22Rv1 (cell line): ENCODE results near the gene SULT1A1.
"Not testable (repeated sequence)": the region's sequence is repeated elsewhere in the genome, so short reads cannot be mapped to it uniquely, and the experiment has no call there.

Experiments used
- H3K27ac ChIP-seq: fragments of 450-650 bp; 2 replicates; pipeline ENCODE4 v1.5.1; 2017
- CTCF ChIP-seq: fragments of 450-650 bp; IDR thresholded peaks from 2 replicates; pipeline ENCODE4 v1.5.1; 2017; ENCODE audit warnings: mild to moderate bottlenecking
- ZFX ChIP-seq: fragments of 450-650 bp; IDR thresholded peaks from 2 replicates; pipeline ENCODE4 v1.6.1; 2017; ENCODE audit warnings: antibody characterized with exemption, borderline replicate concordance

Gene SULT1A1

GRCh38 chr16:28575446-28576109 lies 34.3 kb downstream of the SULT1A1 start:
- TF ChIP-seq ZFX (no peak), CTCF (no peak)
- no peak overlapping the region for H3K27ac ChIP-seq

GRCh38 chr16:28574925-28575324 lies 34.9 kb downstream of the SULT1A1 start:
- H3K27ac ChIP-seq, result no peak overlapping the region
- TF ChIP-seq CTCF (no peak), ZFX (no peak)

DNA sequence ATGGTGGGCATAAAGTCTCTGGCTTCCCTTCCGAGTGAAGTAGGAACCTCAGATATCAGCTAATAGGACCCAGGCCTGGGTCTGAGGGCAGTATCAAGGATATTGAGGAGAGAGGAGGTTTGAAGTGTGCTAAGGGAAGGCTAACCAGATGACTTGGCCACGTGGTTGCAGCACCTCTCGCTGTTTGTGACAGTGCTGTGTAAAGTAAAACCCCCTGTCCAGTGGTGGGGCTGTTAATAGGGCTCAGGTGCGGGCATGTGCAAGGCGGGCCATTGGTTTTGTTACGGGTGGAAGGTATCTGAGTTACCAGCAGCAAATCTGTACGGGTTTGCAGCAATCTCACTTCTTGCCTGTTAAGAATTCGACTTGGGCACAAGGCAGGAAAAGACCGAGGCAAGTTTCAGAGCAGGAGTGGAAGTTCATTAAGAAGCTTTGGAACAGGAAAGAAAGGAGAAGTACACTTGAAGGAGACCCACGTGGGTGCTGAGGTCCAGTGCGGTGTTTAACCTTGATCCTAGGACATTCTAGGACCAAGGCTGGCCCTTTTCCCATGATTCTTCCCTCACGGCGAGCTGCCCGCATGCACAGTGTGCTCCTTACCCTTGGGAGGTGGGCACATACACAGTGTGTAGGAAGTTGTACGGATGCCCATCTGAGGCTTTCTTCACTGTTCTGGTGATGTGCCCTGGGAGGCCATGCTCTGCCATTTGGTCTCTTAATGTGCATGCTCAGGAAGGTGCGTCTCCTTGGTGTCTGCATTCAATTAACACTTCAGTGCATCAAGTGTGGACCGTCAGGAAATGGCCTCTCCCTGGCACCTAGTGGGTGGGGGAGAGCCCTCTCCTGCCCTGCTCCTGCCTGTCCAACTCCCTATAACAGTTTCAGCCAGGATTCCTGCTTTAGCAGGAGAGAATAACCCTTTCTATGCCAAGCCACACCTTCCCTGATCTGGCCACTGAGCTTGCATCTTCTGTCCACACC lies 35.8 kb downstream of the SULT1A1 start:
- H3K27ac ChIP-seq, result no peak overlapping the region
- no peak for TF ChIP-seq ZFX

DNA sequence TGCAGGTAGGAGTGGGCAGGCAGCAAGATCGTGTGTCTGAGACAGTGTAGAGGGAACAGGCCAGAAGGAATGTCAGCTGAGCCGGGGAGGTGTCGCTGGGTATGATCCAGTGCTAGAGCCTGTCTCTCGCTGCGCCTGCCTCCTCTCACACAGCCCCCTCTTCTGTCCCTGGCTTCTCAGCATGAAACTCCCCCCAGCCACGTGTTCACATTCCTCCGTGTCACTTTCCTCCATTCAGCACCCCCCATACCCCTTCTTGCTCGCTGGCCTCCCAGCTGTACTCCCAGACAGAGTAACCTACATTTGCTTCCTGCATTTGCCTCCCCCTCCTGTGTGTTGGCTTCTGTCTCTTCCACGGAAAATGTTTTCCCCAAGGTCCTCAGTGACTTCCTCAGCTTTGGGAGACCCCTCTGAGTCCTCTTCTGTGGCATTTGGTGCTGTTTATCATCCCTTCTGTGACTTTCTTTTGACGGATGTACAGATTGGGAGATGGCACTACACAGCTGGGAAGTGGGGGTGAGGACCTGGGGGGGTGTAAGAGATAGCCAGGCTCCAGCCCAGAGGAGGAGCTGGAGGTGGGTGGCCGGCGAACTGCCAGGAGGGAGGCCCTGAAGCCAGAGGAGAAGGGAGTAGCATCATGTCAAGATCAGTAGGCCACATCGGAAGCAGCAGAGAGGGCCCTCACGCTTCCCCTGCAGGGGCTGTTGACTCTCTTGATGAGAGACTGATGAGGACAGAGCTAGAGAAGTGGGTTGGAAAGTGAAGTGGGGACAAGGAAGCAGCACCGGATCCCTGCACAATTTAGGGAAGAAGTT lies 36.9 kb downstream of the SULT1A1 start:
- H3K27ac ChIP-seq, result no peak overlapping the region

GRCh38 chr16:28569968-28570752 lies 39.7 kb downstream of the SULT1A1 start:
- no peak overlapping the region for H3K27ac ChIP-seq
- TF ChIP-seq ZFX (no peak), CTCF (no peak)

More for the DNA sequence above, 36.9 kb downstream of the SULT1A1 start:
- no peak for TF ChIP-seq ZFX
- no peak for TF ChIP-seq CTCF

DNA sequence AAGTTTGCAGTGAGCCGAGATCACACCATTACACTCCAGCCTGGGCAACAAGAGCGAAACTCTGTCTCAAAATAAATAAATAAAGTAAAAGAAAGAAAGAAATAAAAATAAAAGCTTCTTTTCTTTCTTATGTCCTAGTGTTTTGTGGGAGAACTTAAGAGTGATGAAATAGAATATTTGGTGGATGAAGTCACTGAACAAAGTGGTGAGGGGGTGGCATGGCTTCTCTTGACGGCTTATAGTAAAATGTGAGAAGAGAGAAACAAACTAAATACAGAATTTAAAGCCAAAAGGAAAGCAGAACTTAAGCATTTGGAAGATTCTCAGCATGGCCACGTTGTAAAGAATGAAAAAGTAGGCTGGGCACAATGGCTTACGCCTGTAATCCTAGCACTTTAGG lies 40.8 kb downstream of the SULT1A1 start:
- TF ChIP-seq CTCF, result no peak
- no peak for TF ChIP-seq ZFX
- H3K27ac ChIP-seq, result no peak overlapping the region

GRCh38 chr16:28567292-28567691 lies 42.6 kb downstream of the SULT1A1 start:
- no peak for TF ChIP-seq ZFX
- TF ChIP-seq CTCF, result no peak
- H3K27ac ChIP-seq, result no peak overlapping the region

- H3K27ac ChIP-seq, result not testable (repeated sequence)
These were observed 43.5 kb downstream of the SULT1A1 start for GRCh38 chr16:28566233-28566925.
